HG03280 (cell line): ENCODE results near the gene GPANK1.

Experiments
- ATAC-seq: cut with Tn5 transposase; IDR thresholded peaks from one replicate; pipeline ENCODE4 v1.9.1; 2021; ENCODE audit warnings: mild to moderate bottlenecking, moderate library complexity; ENCODE audit not compliant: unreplicated experiment

Gene GPANK1

GRCh38 chr6:31691564-31692108 lies 26.8 kb upstream of the GPANK1 start:
- no peak for ATAC-seq

- ATAC-seq = no peak
Measured at GRCh38 chr6:31691078-31691463, 26.3 kb upstream of the GPANK1 start.

- no peak for ATAC-seq
Measured at GRCh38 chr6:31690231-31691077, 25.7 kb upstream of the GPANK1 start.

GRCh38 chr6:31689249-31690110 lies 24.7 kb upstream of the GPANK1 start:
- ATAC-seq = no peak

GRCh38 chr6:31687860-31688693 lies 23.3 kb upstream of the GPANK1 start:
- no peak for ATAC-seq

- ATAC-seq = no peak
Measured at GRCh38 chr6:31687321-31687720, 22.5 kb upstream of the GPANK1 start.

GRCh38 chr6:31686483-31686882 lies 21.7 kb upstream of the GPANK1 start:
- no peak for ATAC-seq

GRCh38 chr6:31683591-31683990 lies 18.8 kb upstream of the GPANK1 start:
- ATAC-seq = no peak

GRCh38 chr6:31681135-31681671 lies 16.4 kb upstream of the GPANK1 start:
- no peak for ATAC-seq

GRCh38 chr6:31680226-31681134 lies 15.7 kb upstream of the GPANK1 start, which contains the start of gene LY6G5C:
Gene LY6G5C, minus strand, starts transcription at chr6:31681067. Its CDS starts 694 bp downstream, at chr6:31680373.
- no peak for ATAC-seq

- no peak for ATAC-seq
Measured at GRCh38 chr6:31677955-31678354, 13.2 kb upstream of the GPANK1 start.

- ATAC-seq = no peak
Measured at GRCh38 chr6:31676904-31677303, 12.1 kb upstream of the GPANK1 start.

- ATAC-seq = no peak
Measured at GRCh38 chr6:31676322-31676903, 11.6 kb upstream of the GPANK1 start.

GRCh38 chr6:31669676-31670075 lies 4.9 kb upstream of the GPANK1 start, which contains the start of gene LY6G5B:
Gene LY6G5B, plus strand, starts transcription at chr6:31669976. Its CDS starts 975 bp downstream, at chr6:31670951.
- no peak for ATAC-seq

GRCh38 chr6:31666337-31666965 lies 1.7 kb upstream of the GPANK1 start:
- no peak for ATAC-seq

- peak; percentile 84 for ATAC-seq
Measured at GRCh38 chr6:31665501-31666336, 922 bp upstream of the GPANK1 start, which contains the start of gene CSNK2B. Gene CSNK2B, plus strand, starts transcription at chr6:31666080. Its CDS starts 752 bp downstream, at chr6:31666832.
